Left ventricle myocardium inferior (tissue), 1 donor: Measurements from ENCODE around the gene CCRL2. TPM values are rescaled to one million over a fixed set of nuclear protein-coding genes. Genes with fewer than 3 reads are reported as not detected.

Source experiments
- DNase-seq: peaks from one replicate; pipeline ENCODE4 v3.0.0-alpha.2; 2020
- H3K27ac ChIP-seq: fragments of 200-600 bp; replicated peaks from 2 replicates; pipeline ENCODE4 v1.8.0; 2021
- H3K27me3 ChIP-seq: fragments of 200-600 bp; 2 replicates; pipeline ENCODE4 v1.8.0; 2021; ENCODE audit warnings: low read depth
- H3K36me3 ChIP-seq: fragments of 200-600 bp; 2 replicates; pipeline ENCODE4 v1.8.0; 2021
- H3K4me1 ChIP-seq: fragments of 200-600 bp; 2 replicates; pipeline ENCODE4 v1.8.0; 2021
- H3K4me3 ChIP-seq: fragments of 200-600 bp; 2 replicates; pipeline ENCODE4 v1.8.0; 2021; ENCODE audit warnings: mild to moderate bottlenecking, moderate library complexity
- H3K9me3 ChIP-seq: fragments of 200-600 bp; replicated peaks from 2 replicates; pipeline ENCODE4 v1.8.0; 2021
- intact Hi-C: fragments of 100-400 bp; cut with micrococcal nuclease; formaldehyde crosslinking; loops from one replicate; pipeline ENCODE4 v1.11.0; 2022
- total RNA-seq: library from RNA; stranded (reverse); fragmentation: NEBNext Ultra II Directional; extraction: Animal tissue kit (Norgen Biotek cat#: 25700); gene quantifications from one replicate; pipeline ENCODE4 v1.2.1, GENCODE V29; 2021
- TF ChIP-seq, protein P1 (sequence below): fragments of 200-600 bp; IDR thresholded peaks from 2 replicates; pipeline ENCODE4 v1.8.0; 2021; ENCODE audit warnings: antibody characterized with exemption, mild to moderate bottlenecking, borderline replicate concordance
- donor health status: DM: no; HTN: yes; CAD: no; lungs with severe emphysema.

Gene CCRL2
- total RNA-seq, 1 donor from 2014 or later, result 1.5 TPM

DNA sequence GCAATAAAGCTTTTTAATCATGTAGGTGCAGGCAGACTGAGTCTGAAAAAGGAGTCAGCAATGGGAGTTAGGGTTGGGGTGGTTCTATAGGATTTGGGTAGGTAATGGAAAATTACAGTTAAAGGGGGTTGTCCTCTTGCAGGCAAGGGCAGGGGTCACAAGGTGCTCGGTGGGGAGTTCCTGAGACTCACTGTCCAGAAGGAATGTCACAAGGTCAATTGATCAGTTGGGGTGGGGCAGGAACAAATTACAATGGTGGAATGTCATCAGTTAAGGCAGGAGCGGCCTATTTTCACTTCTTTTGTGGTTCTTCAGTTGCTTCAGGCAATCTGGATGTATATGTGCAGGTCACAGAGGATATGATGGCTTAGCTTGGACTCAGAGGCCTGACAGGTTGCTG lies 14.0 kb upstream of the CCRL2 start:
- Histone ChIP-seq H3K27me3 (no peaks in the 10 kb centered on the region), H3K4me1 (peaks cover 14% of the 10 kb centered on the region), H3K36me3 (no peaks in the 10 kb centered on the region), H3K9me3 (no peaks in the 10 kb centered on the region), H3K4me3 (no peak overlapping the region), H3K27ac (no peak overlapping the region)
- DNase-seq, result no peak
- intact Hi-C loops, result no loop called here
- TF ChIP-seq, protein P1, sequence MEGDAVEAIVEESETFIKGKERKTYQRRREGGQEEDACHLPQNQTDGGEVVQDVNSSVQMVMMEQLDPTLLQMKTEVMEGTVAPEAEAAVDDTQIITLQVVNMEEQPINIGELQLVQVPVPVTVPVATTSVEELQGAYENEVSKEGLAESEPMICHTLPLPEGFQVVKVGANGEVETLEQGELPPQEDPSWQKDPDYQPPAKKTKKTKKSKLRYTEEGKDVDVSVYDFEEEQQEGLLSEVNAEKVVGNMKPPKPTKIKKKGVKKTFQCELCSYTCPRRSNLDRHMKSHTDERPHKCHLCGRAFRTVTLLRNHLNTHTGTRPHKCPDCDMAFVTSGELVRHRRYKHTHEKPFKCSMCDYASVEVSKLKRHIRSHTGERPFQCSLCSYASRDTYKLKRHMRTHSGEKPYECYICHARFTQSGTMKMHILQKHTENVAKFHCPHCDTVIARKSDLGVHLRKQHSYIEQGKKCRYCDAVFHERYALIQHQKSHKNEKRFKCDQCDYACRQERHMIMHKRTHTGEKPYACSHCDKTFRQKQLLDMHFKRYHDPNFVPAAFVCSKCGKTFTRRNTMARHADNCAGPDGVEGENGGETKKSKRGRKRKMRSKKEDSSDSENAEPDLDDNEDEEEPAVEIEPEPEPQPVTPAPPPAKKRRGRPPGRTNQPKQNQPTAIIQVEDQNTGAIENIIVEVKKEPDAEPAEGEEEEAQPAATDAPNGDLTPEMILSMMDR, result no peak

DNA sequence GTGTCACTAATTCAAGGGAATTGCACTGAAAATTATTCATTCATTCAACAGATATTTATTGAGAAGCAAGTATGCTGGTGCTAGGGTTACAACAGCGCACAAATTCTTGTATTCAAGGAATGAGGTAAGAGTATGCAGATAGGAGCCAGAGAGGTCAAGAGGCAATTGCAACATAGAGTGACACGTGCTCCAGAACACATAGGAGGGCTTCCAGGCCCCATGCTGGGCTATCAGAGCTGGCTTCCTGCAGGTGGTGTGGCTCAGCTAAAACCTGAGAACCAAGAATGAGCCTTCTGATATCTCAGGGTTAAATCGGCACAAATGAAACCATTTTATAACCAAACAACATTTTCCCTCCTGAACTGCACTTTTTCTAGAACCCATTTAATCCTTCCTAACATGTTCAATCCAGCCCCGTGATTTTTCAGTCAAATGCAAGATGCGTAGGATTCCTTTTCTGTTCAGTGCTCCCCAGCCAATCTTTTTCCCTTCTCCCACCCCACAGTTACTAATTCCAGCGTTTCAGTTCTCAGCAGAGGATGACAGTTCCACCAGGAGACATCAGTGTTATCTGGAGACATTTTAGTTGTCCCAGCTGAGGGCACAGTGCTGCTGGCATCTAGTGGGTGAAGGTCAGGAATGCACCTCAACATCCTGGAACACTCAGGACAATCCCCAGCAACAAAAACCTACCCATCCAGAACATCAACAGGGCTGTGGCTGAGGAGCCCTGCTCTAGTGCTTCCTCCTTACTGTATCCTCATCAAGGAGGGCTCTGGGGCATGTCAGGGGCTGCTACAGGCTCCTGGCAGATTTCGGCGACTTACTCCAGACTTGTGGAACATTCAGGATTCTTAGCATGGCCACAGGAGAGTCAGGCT lies 13.3 kb upstream of the CCRL2 start:
- Histone ChIP-seq H3K4me3 (no peak overlapping the region), H3K4me1 (peaks cover 14% of the 10 kb centered on the region), H3K9me3 (no peaks in the 10 kb centered on the region), H3K27ac (no peak overlapping the region), H3K36me3 (no peaks in the 10 kb centered on the region), H3K27me3 (no peaks in the 10 kb centered on the region)
- intact Hi-C loops, result no loop called here
- TF ChIP-seq, protein P1, result no peak
- no peak for DNase-seq

DNA sequence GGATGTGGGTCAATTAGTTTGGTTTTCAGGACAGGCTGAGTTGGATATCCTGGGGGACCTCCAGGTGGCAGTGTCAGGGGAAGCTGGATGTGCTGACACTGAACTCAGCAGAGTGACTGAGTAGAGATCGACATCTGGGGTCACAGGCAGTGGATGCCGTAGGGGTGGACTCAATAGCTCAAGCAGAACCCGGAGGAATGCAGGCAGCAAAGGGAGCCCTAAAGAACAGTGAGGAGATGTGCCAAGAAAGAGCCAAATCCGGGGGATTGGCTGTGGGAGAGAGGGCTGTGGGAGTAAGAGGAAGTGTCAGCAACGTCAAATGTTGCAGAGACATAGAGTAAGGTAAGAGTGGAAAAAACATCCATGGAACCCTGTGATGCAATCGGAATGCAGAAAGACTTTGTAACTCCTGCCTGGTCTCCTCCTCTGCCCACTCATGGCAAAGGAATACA lies 11.8 kb upstream of the CCRL2 start:
- Histone ChIP-seq H3K27me3 (no peaks in the 10 kb centered on the region), H3K9me3 (no peaks in the 10 kb centered on the region), H3K27ac (no peak overlapping the region), H3K4me1 (peaks cover 18% of the 10 kb centered on the region), H3K4me3 (no peak overlapping the region), H3K36me3 (no peaks in the 10 kb centered on the region)
- TF ChIP-seq, protein P1, result no peak
- no peak for DNase-seq
- intact Hi-C loops, result no loop called here

DNA sequence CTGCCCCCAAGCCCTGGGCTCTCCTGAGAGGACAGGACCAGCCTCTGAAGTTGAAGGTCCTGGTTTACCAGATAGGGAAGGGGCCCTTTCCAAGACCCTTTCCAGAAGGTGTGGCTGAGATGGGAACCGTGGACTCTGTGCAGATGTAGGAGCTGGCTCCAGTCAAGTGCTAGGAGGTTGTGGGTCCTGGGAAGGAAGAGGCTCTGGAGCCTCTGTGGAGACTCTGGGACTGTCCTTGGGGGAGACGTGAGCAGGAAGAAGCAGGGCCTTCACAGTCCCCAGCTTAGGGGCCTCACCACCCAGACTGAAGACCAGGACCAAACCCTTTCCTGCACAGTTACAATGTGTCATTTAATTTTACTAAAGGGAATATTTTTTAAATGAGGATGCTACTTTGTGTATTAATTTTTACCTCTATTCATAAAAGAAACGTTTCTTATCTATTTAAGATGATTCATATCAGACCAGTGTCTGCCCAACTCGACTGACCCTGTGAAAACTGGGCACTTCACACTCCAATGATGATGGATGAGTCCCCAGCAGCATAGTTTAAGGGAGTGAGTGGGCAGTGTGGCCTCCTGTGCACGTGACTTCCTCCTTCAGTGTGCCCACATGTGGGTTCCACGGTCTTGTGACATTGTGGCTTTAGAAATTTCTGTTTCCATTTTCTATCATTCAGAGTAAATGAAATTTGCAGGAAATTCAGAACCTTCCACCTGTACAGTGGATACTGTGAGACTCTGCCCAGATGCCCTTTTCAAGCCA lies 11.1 kb upstream of the CCRL2 start:
- Histone ChIP-seq H3K4me1 (peaks cover 22% of the 10 kb centered on the region), H3K27ac (no peak overlapping the region), H3K9me3 (no peaks in the 10 kb centered on the region), H3K36me3 (no peaks in the 10 kb centered on the region), H3K4me3 (no peak overlapping the region), H3K27me3 (no peaks in the 10 kb centered on the region)
- TF ChIP-seq, protein P1, result no peak
- intact Hi-C loops, result no loop called here
- DNase-seq, result no peak

DNA sequence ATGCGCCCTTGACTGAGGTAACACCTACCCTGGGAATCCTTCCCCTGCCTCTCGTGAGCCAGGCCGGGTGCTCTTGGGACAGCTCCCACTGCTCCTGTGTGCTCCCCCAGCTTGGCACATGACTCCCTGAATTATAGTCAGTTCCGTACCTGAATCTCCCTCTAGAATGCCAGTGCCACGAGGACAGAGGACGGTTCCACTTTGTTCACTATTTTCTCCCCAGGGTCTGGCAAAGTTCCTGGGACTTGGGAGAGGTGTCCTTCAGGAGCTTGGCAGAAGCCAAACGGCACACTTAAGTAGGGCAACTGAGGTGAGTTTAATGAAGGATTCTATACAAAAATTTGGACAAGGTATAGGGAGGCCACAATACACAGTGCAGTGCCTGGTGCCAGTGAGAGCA lies 9.9 kb upstream of the CCRL2 start:
- peaks cover 22% of the 10 kb centered on the region for H3K4me1 ChIP-seq
- no peaks in the 10 kb centered on the region for H3K36me3 ChIP-seq
- no peaks in the 10 kb centered on the region for H3K9me3 ChIP-seq
- H3K27me3 ChIP-seq, result no peaks in the 10 kb centered on the region
- no peak overlapping the region for H3K27ac ChIP-seq
- TF ChIP-seq, protein P1, result no peak
- no peak for DNase-seq
- intact Hi-C loops, result no loop called here
- no peak overlapping the region for H3K4me3 ChIP-seq
